ENCODE data around the gene LRRN1. TPM values are rescaled to one million over a fixed set of nuclear protein-coding genes. Genes with fewer than 3 reads are reported as not detected.

Gene LRRN1
- total RNA-seq, 4 donors from 2014 or later, result 7.5 to 13.3 (median 9.8) TPM

DNA sequence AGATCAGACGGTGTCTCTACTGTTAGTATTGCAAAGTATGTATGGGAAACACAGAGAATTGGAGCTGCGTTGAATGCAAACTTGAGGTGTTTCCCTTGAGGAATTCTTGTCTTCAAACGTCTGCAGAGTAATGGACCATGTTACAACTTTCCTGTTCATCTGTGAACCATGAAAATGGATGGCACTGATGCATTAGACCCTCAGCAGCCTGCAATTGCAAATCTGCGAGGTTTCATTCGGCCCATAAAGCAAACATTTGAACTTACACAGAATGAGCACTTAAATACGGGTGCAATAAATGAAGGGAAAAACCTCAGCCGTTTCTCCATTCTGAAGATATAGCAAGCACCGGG lies 49.7 kb downstream of the LRRN1 start:
- Histone ChIP-seq H3K4me1 (no peaks in the 10 kb centered on the region), H3K9me3 (no peaks in the 10 kb centered on the region), H3K27ac (no peak overlapping the region), H3K4me3 (no peak overlapping the region), H3K27me3 (no peaks in the 10 kb centered on the region), H3K36me3 (peaks cover 0 to 9% (median 0%) of the 10 kb centered on the region in 3 donors)
- DNase-seq (ENCODE audit: low spot score in 2 of 2), result no peak
- WGBS, 2 donors, result 69 to 81% methylated on average over 8 of the region's 8 CpGs
- TF ChIP-seq EP300 (IDR thresholded peaks at IDR 0.05) (no peak), POLR2A (IDR thresholded peaks at IDR 0.05) (no peak)
- TF ChIP-seq, protein P1, sequence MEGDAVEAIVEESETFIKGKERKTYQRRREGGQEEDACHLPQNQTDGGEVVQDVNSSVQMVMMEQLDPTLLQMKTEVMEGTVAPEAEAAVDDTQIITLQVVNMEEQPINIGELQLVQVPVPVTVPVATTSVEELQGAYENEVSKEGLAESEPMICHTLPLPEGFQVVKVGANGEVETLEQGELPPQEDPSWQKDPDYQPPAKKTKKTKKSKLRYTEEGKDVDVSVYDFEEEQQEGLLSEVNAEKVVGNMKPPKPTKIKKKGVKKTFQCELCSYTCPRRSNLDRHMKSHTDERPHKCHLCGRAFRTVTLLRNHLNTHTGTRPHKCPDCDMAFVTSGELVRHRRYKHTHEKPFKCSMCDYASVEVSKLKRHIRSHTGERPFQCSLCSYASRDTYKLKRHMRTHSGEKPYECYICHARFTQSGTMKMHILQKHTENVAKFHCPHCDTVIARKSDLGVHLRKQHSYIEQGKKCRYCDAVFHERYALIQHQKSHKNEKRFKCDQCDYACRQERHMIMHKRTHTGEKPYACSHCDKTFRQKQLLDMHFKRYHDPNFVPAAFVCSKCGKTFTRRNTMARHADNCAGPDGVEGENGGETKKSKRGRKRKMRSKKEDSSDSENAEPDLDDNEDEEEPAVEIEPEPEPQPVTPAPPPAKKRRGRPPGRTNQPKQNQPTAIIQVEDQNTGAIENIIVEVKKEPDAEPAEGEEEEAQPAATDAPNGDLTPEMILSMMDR (IDR thresholded peaks at IDR 0.05), result no peak

DNA sequence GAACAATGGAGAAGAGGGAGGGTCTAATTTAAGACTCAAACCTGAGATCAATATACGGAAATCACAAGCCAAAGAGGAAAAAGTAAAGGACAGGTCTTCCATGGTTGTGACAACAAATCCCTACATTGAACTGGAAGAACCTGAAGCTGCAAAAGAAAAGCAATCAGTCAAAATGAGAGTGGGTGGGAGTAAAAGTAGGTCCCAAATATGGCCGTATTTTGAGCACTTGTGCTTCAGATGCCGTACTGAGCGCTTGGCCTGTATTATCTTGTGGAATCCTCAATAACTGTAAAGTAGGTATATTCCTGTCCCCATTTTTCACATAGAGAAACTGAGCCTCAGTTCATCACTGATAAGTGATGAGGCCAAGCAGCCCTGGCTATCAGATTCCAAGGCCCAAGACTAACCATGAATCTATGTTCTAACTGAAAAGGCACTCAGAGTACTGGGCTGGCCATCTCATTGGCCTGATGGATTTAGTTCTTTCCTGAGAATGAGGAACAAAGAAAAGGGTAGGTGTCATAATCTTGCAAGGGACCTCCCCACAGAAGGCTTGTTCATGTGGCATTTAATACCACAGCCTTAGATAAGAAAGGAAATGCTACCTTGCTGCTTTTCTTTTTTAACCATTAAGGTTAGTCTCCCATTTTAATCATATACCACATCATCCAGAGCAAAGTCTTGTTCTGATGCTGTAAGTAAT lies 52.5 kb downstream of the LRRN1 start:
- H3K27ac ChIP-seq, result no peak overlapping the region
- no peak overlapping the region for H3K4me3 ChIP-seq
- no peaks in the 10 kb centered on the region for H3K9me3 ChIP-seq
- DNase-seq (ENCODE audit: low spot score in 2 of 2), result no peak
- 92 to 97% methylated on average over 4 of the region's 4 CpGs for WGBS, 2 donors
- H3K27me3 ChIP-seq, result no peaks in the 10 kb centered on the region
- no peaks in the 10 kb centered on the region for H3K36me3 ChIP-seq
- TF ChIP-seq, protein P1 (IDR thresholded peaks at IDR 0.05), result no peak
- TF ChIP-seq POLR2A (IDR thresholded peaks at IDR 0.05) (no peak), EP300 (IDR thresholded peaks at IDR 0.05) (no peak)
- H3K4me1 ChIP-seq, result no peaks in the 10 kb centered on the region

DNA sequence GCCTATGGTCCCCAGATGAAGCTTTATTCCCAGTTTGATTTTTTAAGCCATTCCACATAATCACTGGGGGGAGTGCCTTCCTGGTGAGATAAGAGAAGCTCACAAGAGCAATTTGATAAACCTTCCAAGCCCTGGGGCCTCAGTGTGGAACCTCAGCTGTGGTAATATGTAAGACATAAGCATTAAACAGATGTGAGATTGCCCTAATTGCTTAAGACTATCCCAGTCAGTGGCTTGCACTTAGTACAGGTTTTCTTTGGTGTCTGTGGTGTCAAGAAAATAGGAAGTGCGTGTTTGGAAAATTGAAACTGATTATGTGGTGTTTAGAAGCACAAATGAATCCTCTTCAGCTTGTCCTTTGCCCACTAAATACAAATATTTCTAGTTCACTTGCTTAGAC lies 54.3 kb downstream of the LRRN1 start:
- H3K9me3 ChIP-seq, result no peaks in the 10 kb centered on the region
- no peak overlapping the region for H3K27ac ChIP-seq
- no peak for TF ChIP-seq POLR2A (IDR thresholded peaks at IDR 0.05)
- TF ChIP-seq, protein P1 (IDR thresholded peaks at IDR 0.05), result no peak
- TF ChIP-seq EP300 (IDR thresholded peaks at IDR 0.05), result no peak
- no peaks in the 10 kb centered on the region for H3K4me1 ChIP-seq
- no peak overlapping the region for H3K4me3 ChIP-seq
- H3K27me3 ChIP-seq, result no peaks in the 10 kb centered on the region
- no peaks in the 10 kb centered on the region for H3K36me3 ChIP-seq
- 73 to 97% methylated on average over 1 of the region's 1 CpG for WGBS, 2 donors
- no peak for DNase-seq (ENCODE audit: low spot score in 2 of 2)

DNA sequence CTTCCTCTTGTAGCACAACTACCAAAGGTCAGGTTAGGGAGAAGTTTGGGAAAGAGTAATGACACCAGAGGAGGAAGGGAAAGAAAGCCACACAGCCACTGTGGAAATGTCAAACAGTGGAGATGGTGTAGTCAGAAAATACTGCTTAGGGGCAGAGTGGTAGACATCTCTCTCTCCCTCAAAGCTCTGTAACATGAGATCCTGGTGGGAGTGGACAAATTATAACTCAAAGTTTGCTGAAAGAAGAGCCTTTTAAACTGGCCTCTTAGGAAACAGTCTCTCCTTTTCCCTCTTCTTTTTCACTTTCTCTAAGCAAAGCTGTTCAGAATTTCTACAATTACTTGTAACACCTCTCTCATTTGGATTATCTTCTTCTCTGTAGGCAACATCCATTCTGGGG lies 55.8 kb downstream of the LRRN1 start:
- no peak for DNase-seq (ENCODE audit: low spot score in 2 of 2)
- Histone ChIP-seq H3K4me1 (no peaks in the 10 kb centered on the region), H3K36me3 (no peaks in the 10 kb centered on the region), H3K4me3 (no peak overlapping the region), H3K27ac (no peak overlapping the region), H3K27me3 (no peaks in the 10 kb centered on the region), H3K9me3 (no peaks in the 10 kb centered on the region)
- TF ChIP-seq POLR2A (IDR thresholded peaks at IDR 0.05) (no peak), EP300 (IDR thresholded peaks at IDR 0.05) (no peak)
- TF ChIP-seq, protein P1 (IDR thresholded peaks at IDR 0.05), result no peak

DNA sequence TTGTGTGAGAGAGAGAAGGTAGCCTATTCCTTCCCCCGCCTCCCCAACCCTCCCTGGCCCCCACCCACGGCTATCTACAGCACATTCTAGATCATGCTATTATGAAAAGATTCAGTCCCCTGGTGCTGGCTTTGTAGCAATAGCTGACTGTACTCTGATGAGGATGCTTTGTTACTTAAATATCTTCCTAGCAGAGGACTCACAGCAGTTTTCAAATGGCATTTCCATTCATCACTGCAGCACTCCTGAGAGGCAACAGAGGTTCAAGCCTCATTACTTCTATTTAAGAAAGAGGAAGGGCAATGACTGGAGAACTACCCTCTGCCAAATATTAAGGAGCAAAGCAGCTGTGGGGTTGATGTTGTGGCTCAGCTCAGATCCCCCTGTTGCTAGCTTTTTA lies 61.0 kb downstream of the LRRN1 start:
- H3K4me1 ChIP-seq, result no peaks in the 10 kb centered on the region
- DNase-seq (ENCODE audit: low spot score in 2 of 2), result no peak
- H3K9me3 ChIP-seq, result no peaks in the 10 kb centered on the region
- H3K27me3 ChIP-seq, result no peaks in the 10 kb centered on the region
- H3K27ac ChIP-seq, result no peak overlapping the region
- H3K4me3 ChIP-seq, result no peak overlapping the region
- H3K36me3 ChIP-seq, result no peaks in the 10 kb centered on the region
- WGBS, 2 donors, result 46 to 49% methylated on average over 2 of the region's 2 CpGs
- TF ChIP-seq EP300 (IDR thresholded peaks at IDR 0.05), result no peak
- no peak for TF ChIP-seq POLR2A (IDR thresholded peaks at IDR 0.05)
- TF ChIP-seq, protein P1 (IDR thresholded peaks at IDR 0.05), result no peak

All from tibial nerve (tissue), 4 donors.